PC-3 (cell line): Measurements from ENCODE around the gene MEGF10. TPM values are rescaled to one million over a fixed set of nuclear protein-coding genes. Genes with fewer than 3 reads are reported as not detected.
A peak's percentile ranks its signal among the peaks of the same experiment; 100 is the strongest.

ENCODE experiments used
- ATAC-seq: fragments of 200-7000 bp; cut with Tn5 transposase; 2 replicates; pipeline ENCODE4 v1.9.1; 2020; ENCODE audit warnings: mild to moderate bottlenecking, moderate library complexity
- Bru-seq: library from RNA; stranded (reverse); fragments of 400-500 nt; gene quantifications from one replicate; lab custom pipeline; 2021; lab: Mats Ljungman, UMichigan
- BruChase-seq, 2 experiments: library from RNA; stranded (reverse); fragments of 400-500 nt; gene quantifications; one replicate each; lab custom pipeline; 2021; lab: Mats Ljungman, UMichigan
- BruUV-seq: library from RNA; stranded (reverse); fragments of 400-500 nt; replicated peaks from 2 replicates; lab custom pipeline; 2021; lab: Mats Ljungman, UMichigan
- CTCF ChIA-PET: fragments of 300-600 bp; sonication (Branson Sonifier 250); formaldehyde crosslinking; loops from one replicate; lab custom pipeline; 2022; ENCODE audit warnings: antibody characterized with exemption; lab: Charles Lee
- POLR2A ChIA-PET: fragments of 300-600 bp; sonication (Branson Sonifier 250); formaldehyde crosslinking; loops from one replicate; lab custom pipeline; 2022; ENCODE audit warnings: antibody characterized with exemption; ENCODE audit not compliant: unreplicated experiment; lab: Charles Lee
- DNase-seq: peaks from one replicate; pipeline ENCODE4 v3.0.0-alpha.2; 2015
- H2AFZ ChIP-seq: fragments of 300-600 bp; sonication (generic); 2 replicates; pipeline ENCODE4 v1.6.0; 2016; ENCODE audit warnings: antibody characterized with exemption, low read length
- H3F3A ChIP-seq: fragments of 300-600 bp; sonication (generic); one replicate; pipeline ENCODE4 v1.6.0; 2017; ENCODE audit warnings: antibody characterized with exemption, low read length, control low read depth, mild to moderate bottlenecking; ENCODE audit not compliant: unreplicated experiment
- H3K27ac ChIP-seq: fragments of 300-600 bp; sonication (generic); 2 replicates; pipeline ENCODE4 v1.5.1; 2016; ENCODE audit warnings: mild to moderate bottlenecking, low read length
- H3K27me3 ChIP-seq: fragments of 300-600 bp; sonication (generic); 2 replicates; pipeline ENCODE4 v1.6.1; 2016; ENCODE audit warnings: low read length, mixed read lengths
- H3K36me3 ChIP-seq: fragments of 300-600 bp; sonication (generic); 2 replicates; pipeline ENCODE4 v1.6.1; 2016; ENCODE audit warnings: low read depth, mixed run types, low read length, mixed read lengths
- H3K4me1 ChIP-seq: fragments of 300-600 bp; sonication (generic); 2 replicates; pipeline ENCODE4 v1.5.1; 2016; ENCODE audit warnings: low read length; ENCODE audit not compliant: insufficient read depth
- H3K4me2 ChIP-seq: fragments of 300-600 bp; sonication (generic); 2 replicates; pipeline ENCODE4 v1.6.0; 2016; ENCODE audit warnings: low read length
- H3K4me3 ChIP-seq: fragments of 300-600 bp; sonication (generic); 2 replicates; pipeline ENCODE4 v1.5.1; 2016; ENCODE audit warnings: mild to moderate bottlenecking, low read length, mixed read lengths
- H3K79me2 ChIP-seq: fragments of 300-600 bp; sonication (generic); 2 replicates; pipeline ENCODE4 v1.6.1; 2017; ENCODE audit warnings: low read length, mixed read lengths
- H3K9ac ChIP-seq: fragments of 300-600 bp; sonication (generic); 2 replicates; pipeline ENCODE4 v1.6.0; 2016; ENCODE audit warnings: mild to moderate bottlenecking, low read length
- H3K9me2 ChIP-seq: fragments of 300-600 bp; sonication (generic); replicated peaks from 2 replicates; pipeline ENCODE4 v1.6.1; 2016; ENCODE audit warnings: mixed run types, low read length, mixed read lengths
- H3K9me3 ChIP-seq: fragments of 300-600 bp; sonication (generic); 2 replicates; pipeline ENCODE4 v1.6.1; 2016; ENCODE audit warnings: low read length, mixed read lengths
- H4K20me1 ChIP-seq: fragments of 300-600 bp; sonication (generic); 2 replicates; pipeline ENCODE4 v1.6.1; 2016; ENCODE audit warnings: low read length, mixed read lengths
- EZH2 ChIP-seq: fragments of 300-600 bp; sonication (generic); IDR thresholded peaks from one replicate; pipeline ENCODE4 v1.6.1; 2017; ENCODE audit warnings: antibody characterized with exemption, mild to moderate bottlenecking, low read length; ENCODE audit not compliant: unreplicated experiment
- EZH2phosphoT487 ChIP-seq: fragments of 300-600 bp; sonication (generic); IDR thresholded peaks from 2 replicates; pipeline ENCODE4 v1.6.1; 2018; ENCODE audit warnings: mild to moderate bottlenecking, antibody characterized with exemption, low read length, borderline replicate concordance
- intact Hi-C: fragments of 100-400 bp; cut with micrococcal nuclease; formaldehyde crosslinking; loops from 2 replicates; pipeline ENCODE4 v1.9.0; 2023
- long read RNA-seq: library from polyadenylated mRNA; unstranded; transcript quantifications from one replicate; pipeline ENCODE4 v2.0.0, GENCODE V29; 2021; ENCODE audit not compliant: unreplicated experiment
- total RNA-seq: library from RNA; depleted of rRNA; stranded (reverse); fragments of >200 nt; gene quantifications from 2 replicates; pipeline ENCODE4 v1.2.3, GENCODE V29; 2014; rRNA removed
- TF ChIP-seq, protein P1 (sequence below): fragments of 300-600 bp; sonication (generic); conservative IDR thresholded peaks from 2 replicates; pipeline ENCODE4 v1.5.1; 2017; ENCODE audit warnings: antibody characterized with exemption, low read depth, mild to moderate bottlenecking, low read length

MEGF10 gene
- total RNA-seq (not detected in 2 replicates), Bru-seq, nascent RNA (percentile 0 among the genes with signal in this experiment), BruChase-seq, experiment 1, labeled RNA remaining after a 6-hour chase (percentile 0 among the genes with signal in this experiment), BruChase-seq, experiment 2, labeled RNA remaining after a 2-hour chase (not detected)
- long read RNA-seq = 0 reads

DNA sequence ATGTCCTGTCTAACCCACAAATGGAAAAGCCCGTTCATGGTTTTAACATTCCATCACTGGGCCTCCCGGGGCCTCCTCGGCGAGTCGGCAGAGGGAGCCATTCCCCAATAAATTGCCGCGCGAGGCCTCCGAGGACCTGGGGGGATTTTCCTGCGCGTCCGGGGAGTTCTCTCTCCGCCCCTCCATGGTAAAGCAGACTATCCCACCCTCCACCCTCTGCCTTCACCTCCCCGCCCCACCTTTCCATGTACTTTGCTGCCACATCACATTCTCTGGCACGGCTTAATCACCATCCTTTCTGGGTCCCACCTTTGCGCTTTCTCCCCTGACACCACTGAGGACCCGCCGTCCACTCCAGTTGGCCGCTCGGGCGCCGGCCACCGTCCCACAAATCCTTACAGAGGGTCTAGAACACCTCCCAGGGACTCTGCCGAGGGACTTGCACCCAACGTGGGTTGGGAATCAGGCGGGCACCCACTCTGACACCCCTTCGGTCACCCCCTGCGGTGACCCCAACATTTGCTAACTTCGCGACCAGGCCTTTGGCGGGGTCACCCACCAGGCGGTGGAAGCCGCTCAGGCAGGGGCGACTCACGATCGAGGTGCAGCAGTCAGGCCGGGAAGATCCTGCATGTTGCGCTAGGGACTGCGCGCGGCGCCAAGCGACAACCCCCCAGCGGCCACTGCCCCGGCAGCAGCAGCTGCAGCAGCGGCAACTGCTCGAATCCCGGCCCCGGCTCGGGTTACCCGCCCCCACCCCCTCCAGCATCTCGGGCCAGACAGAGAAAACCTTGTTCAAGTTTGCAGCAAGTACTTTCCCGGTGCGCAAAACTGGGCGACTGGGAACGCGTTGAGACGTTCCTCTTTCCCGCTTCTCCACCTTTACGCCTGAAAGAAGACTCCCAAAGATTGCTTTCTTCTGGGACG, at the start of gene MEGF10:
TSS of gene MEGF10 (plus strand) at position 778 of the 927 bp plus-strand sequence. CDS start 40,513 bp downstream, outside the sequence.
- Histone ChIP-seq H3K27ac (no peak within 1 kb of the TSS), H3K79me2 (no peaks in the 10 kb centered on the region), H3K9me2 (no peaks in the 10 kb centered on the region), H3K4me3 (no peak within 1 kb of the TSS), H3K36me3 (no peaks in the 10 kb centered on the region), H3F3A (no peaks in the 10 kb centered on the region), H3K4me2 (no peak within 1 kb of the TSS; the same call in 1 of the 2 replicates), H3K9ac (no peak within 1 kb of the TSS), H2AFZ (peak within 1 kb of the TSS; percentile 46; the same call in 1 of the 2 replicates), H3K4me1 (no peaks in the 10 kb centered on the region), H3K9me3 (no peaks in the 10 kb centered on the region), H3K27me3 (peaks cover 51% of the 10 kb centered on the region), H4K20me1 (no peaks in the 10 kb centered on the region)
- BruUV-seq = no TSS peak
- intact Hi-C loops = loop anchor here (1.0 to 2.0 kb wide), 2 partner anchors 25 to 203 kb away; no protein-coding TSS in a partner anchor
- ChIA-PET CTCF (no interaction called here), POLR2A (no interaction called here)
- TF ChIP-seq EZH2phosphoT487 (no peak), EZH2 (no peak)
- TF ChIP-seq, protein P1, sequence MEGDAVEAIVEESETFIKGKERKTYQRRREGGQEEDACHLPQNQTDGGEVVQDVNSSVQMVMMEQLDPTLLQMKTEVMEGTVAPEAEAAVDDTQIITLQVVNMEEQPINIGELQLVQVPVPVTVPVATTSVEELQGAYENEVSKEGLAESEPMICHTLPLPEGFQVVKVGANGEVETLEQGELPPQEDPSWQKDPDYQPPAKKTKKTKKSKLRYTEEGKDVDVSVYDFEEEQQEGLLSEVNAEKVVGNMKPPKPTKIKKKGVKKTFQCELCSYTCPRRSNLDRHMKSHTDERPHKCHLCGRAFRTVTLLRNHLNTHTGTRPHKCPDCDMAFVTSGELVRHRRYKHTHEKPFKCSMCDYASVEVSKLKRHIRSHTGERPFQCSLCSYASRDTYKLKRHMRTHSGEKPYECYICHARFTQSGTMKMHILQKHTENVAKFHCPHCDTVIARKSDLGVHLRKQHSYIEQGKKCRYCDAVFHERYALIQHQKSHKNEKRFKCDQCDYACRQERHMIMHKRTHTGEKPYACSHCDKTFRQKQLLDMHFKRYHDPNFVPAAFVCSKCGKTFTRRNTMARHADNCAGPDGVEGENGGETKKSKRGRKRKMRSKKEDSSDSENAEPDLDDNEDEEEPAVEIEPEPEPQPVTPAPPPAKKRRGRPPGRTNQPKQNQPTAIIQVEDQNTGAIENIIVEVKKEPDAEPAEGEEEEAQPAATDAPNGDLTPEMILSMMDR = peak; percentile 81
- ATAC-seq (peak; percentile 83), DNase-seq (peak; percentile 46)

DNA sequence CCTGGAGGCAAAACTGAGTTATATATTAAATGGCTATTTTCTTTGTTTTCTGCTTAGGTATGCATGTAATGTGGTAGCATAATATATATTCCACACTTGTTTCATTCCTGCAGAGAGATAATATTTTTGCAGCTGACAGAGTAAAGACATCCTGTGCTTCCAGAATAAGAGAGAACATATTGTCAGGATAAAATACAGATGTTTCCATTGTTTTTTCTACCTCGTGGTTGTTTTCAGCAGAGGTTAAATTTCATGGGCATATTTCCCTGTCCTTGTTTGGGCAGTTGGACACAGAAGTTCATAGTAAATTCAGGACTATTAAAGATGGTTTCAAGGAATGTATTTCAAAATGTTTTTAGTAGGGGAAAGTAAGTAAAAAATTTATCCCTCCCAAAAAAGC, 47.6 kb upstream of the MEGF10 start:
- CTCF ChIA-PET = no interaction called here
- TF ChIP-seq, protein P1 = no peak
- no peak for TF ChIP-seq EZH2

More for the DNA sequence above, 47.6 kb upstream of the MEGF10 start:
- Histone ChIP-seq H3K4me1 (no peaks in the 10 kb centered on the region), H3F3A (no peaks in the 10 kb centered on the region), H3K79me2 (no peaks in the 10 kb centered on the region), H3K9ac (no peak overlapping the region), H3K9me3 (no peaks in the 10 kb centered on the region), H3K9me2 (no peaks in the 10 kb centered on the region), H3K36me3 (no peaks in the 10 kb centered on the region), H3K27me3 (no peaks in the 10 kb centered on the region), H3K27ac (no peak overlapping the region), H4K20me1 (no peaks in the 10 kb centered on the region), H3K4me2 (no peak overlapping the region), H3K4me3 (no peak overlapping the region), H2AFZ (no peak overlapping the region)
- DNase-seq (no peak), ATAC-seq (no peak)
- no TSS peak for BruUV-seq
- intact Hi-C loops = no loop called here
- POLR2A ChIA-PET = no interaction called here
